GM18502 (cell line): ENCODE results near the gene ETNK1.

Experiments
- ATAC-seq: cut with Tn5 transposase; IDR thresholded peaks from one replicate; pipeline ENCODE4 v1.9.1; 2021; ENCODE audit warnings: mild to moderate bottlenecking; ENCODE audit not compliant: unreplicated experiment, poor library complexity

ETNK1 gene

GRCh38 chr12:22729957-22730443 lies 105.0 kb downstream of the ETNK1 start:
- ATAC-seq: no peak

DNA sequence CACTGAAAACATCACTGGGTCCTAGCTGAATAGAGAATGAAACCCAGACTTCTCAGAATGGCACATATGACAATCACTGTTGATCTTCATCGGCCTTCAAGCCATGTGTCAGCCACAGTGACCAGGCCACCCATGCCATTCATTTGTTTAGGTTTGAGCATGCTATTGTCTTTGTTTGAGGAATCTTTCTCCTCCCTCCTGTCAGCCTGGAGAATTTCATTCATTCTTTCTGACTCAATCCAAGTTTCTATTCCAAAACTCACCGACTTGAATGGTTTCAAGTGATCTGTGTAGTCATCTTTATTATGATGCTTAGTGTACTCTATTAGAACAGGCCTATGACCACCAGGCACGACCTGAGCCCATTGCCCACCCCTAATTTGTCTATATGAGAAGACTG lies 106.3 kb downstream of the ETNK1 start:
- ATAC-seq: no peak

- ATAC-seq: no peak
These were observed 108.8 kb downstream of the ETNK1 start for GRCh38 chr12:22733756-22734155.

DNA sequence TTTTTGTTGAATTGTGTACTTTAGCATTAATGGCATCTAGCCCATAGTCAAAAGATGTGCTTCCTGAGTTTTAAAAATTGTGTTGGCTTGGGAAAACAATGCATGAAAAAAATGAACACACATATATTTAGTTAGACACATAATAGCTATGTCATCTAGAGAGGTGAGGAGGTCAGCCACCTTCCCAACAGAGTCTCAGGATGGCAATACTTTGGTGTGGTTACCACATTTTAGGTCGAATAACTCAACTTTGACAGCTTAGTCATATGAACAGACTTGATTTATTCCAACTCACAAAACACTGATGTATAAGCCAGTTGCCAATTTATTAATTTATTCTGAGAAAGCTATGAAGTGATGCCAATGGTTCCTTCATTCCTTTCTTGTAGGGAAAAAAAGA lies 114.0 kb downstream of the ETNK1 start:
- no peak for ATAC-seq
